HUES48 (cell line): ENCODE results near the gene ASPSCR1.

ENCODE experiments used
- H3K27ac ChIP-seq: one replicate; pipeline ENCODE4 v1.7.0; 2013; ENCODE audit warnings: low read depth, low read length, inconsistent platforms
- H3K27me3 ChIP-seq: 2 replicates; pipeline ENCODE4 v1.6.1; 2013; ENCODE audit warnings: mild to moderate bottlenecking, low read length; ENCODE audit not compliant: control insufficient read depth, insufficient read depth
- H3K36me3 ChIP-seq: 2 replicates; pipeline ENCODE4 v1.6.1; 2013; ENCODE audit warnings: low read length; ENCODE audit not compliant: control insufficient read depth, insufficient read depth
- H3K4me1 ChIP-seq: 2 replicates; pipeline ENCODE4 v1.6.1; 2013; ENCODE audit warnings: mild to moderate bottlenecking, low read length; ENCODE audit not compliant: control insufficient read depth, insufficient read depth
- H3K4me3 ChIP-seq: 2 replicates; pipeline ENCODE4 v1.5.1; 2013; ENCODE audit warnings: mild to moderate bottlenecking, low read depth, low read length
- H3K9ac ChIP-seq: 2 replicates; pipeline ENCODE4 v1.6.1; 2013; ENCODE audit warnings: mild to moderate bottlenecking, low read depth, low read length, moderate library complexity
- H3K9me3 ChIP-seq: 2 replicates; pipeline ENCODE4 v1.6.1; 2013; ENCODE audit warnings: low read length; ENCODE audit not compliant: control insufficient read depth, insufficient read depth

Gene ASPSCR1

GRCh38 chr17:82053556-82054263 is 76.3 kb downstream of the ASPSCR1 start:
- H3K27ac ChIP-seq = no peak overlapping the region

DNA sequence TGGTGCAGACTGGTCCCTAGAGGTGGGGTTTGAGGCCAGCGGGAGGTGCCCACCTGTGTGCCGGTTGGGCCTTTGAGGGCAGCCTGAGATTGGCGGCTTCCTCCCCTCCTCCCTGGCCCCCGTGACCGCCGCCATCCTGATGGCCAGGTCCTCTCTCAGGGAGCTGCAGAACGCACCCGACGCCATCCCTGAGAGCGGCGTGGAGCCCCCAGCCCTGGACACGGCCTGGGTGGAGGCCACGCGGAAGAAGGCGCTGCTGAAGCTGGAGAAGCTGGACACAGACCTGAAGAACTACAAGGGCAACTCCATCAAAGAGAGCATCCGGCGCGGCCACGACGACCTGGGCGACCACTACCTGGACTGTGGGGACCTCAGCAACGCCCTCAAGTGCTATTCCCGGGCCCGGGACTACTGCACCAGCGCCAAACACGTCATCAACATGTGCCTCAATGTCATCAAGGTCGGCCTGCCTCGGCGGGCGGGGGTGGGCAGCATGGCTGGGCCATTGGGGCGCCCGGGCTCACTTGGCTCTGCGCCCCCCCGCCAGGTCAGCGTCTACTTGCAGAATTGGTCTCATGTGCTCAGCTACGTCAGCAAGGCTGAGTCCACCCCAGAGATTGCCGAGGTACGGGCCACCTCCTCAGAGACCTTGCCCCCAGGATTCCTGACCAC is 77.1 kb downstream of the ASPSCR1 start:
- H3K36me3 ChIP-seq = peaks cover 67% of the 10 kb centered on the region
- H3K9ac ChIP-seq = no peak overlapping the region
- no peak overlapping the region for H3K27ac ChIP-seq
- no peak overlapping the region for H3K4me3 ChIP-seq
- H3K4me1 ChIP-seq = no peaks in the 10 kb centered on the region
- no peaks in the 10 kb centered on the region for H3K9me3 ChIP-seq
- H3K27me3 ChIP-seq = no peaks in the 10 kb centered on the region

More at GRCh38 chr17:82053556-82054263, 76.3 kb downstream of the ASPSCR1 start:
- Histone ChIP-seq H3K4me3 (no peak overlapping the region), H3K9me3 (no peaks in the 10 kb centered on the region), H3K27me3 (no peaks in the 10 kb centered on the region), H3K4me1 (no peaks in the 10 kb centered on the region), H3K9ac (no peak overlapping the region), H3K36me3 (peaks cover 70% of the 10 kb centered on the region)

DNA sequence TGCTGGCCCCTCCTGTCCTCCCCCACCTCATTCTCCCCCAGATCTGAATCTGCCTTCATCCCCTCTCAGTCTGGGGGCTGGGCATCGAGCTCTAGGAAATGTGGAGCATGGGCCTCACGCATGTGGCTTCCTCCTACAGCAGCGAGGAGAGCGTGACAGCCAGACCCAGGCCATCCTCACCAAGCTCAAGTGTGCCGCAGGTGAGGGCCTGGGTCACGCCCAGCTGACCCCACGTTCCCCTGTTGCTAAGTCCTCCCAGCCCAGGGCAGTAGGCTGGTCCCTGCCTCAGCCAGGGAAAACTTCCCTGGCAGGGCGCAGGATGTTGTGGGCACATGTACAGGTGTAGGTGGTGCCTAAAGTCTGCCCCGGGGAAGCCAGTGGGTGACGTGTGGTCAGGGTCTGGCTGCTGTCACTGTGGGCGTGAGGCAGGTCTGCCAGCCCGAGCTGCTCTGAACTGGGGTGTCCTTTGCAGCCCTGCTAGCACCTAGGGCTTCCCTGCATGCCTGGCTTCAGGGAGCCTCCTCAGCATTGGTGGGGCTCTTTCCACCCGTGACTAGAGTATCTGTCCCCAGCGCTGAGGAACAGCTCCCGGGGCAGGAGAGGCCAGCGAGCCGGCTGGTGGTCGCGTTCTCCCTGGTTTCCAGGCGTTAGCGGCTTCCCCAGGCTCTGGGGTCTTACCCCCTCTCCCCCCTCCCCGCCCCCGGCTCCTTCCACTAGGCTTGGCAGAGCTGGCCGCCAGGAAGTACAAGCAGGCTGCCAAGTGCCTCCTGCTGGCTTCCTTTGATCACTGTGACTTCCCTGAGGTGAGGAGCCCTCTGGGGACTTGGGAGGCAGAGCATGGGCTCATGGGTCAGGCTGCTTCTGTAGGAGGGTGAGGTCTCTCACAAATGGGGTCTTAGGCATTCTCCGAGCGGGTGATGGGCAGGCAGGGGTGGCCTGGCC is 77.9 kb downstream of the ASPSCR1 start:
- H3K36me3 ChIP-seq = peaks cover 67% of the 10 kb centered on the region
- no peaks in the 10 kb centered on the region for H3K9me3 ChIP-seq
- no peak overlapping the region for H3K4me3 ChIP-seq
- H3K9ac ChIP-seq = no peak overlapping the region
- H3K4me1 ChIP-seq = no peaks in the 10 kb centered on the region
- no peak overlapping the region for H3K27ac ChIP-seq
- H3K27me3 ChIP-seq = no peaks in the 10 kb centered on the region

- Histone ChIP-seq H3K27me3 (no peaks in the 10 kb centered on the region), H3K36me3 (peaks cover 75% of the 10 kb centered on the region), H3K9me3 (no peaks in the 10 kb centered on the region), H3K9ac (no peak overlapping the region), H3K27ac (no peak overlapping the region), H3K4me1 (no peaks in the 10 kb centered on the region), H3K4me3 (no peak overlapping the region)
Observed at GRCh38 chr17:82055965-82056728, 78.7 kb downstream of the ASPSCR1 start.

DNA sequence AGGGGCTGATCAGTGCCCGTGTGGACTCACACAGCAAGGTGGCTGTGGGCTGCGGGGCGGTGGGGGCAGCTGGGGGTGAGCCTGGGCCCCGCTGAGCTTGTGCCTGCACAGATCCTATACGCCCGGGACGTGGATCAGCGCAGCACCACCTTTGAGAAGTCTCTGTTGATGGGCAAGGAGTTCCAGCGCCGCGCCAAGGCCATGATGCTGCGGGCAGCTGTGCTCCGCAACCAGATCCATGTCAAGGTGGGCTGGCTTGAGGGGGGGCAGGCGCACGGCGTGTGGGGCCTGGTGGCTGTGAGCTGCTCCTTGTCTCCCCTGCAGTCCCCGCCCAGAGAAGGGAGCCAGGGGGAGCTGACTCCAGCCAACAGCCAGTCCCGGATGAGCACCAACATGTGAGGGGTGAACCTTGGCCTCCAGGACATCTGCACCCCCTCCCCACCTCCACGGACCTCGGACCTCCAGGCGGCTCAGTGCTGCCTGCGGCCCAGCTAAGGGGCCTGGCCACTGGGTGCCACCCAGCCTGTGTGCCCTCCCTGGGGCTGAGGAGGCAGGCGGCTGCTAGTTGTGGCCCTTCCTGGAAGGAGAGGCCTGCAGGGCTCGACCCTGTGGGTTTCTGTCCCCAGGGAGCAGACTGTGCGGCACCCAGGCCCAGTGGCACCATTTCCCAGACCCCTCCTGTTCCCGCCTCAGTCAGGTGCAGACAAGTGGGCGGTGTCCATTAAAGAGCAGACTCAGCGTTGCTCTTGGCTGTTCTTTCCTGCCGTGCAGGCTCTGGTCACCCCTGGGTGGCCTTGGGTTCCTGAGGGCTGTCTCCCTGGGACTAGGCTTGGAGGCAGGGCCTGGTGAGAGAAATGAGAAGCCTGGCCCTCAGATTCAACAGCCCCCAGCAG is 79.5 kb downstream of the ASPSCR1 start:
- Histone ChIP-seq H3K9me3 (no peaks in the 10 kb centered on the region), H3K4me3 (no peak overlapping the region), H3K27me3 (no peaks in the 10 kb centered on the region), H3K27ac (no peak overlapping the region), H3K4me1 (no peaks in the 10 kb centered on the region), H3K9ac (no peak overlapping the region), H3K36me3 (peaks cover 82% of the 10 kb centered on the region)

- Histone ChIP-seq H3K36me3 (peaks cover 95% of the 10 kb centered on the region), H3K9me3 (no peaks in the 10 kb centered on the region), H3K4me1 (no peaks in the 10 kb centered on the region), H3K27ac (no peak overlapping the region), H3K9ac (no peak overlapping the region), H3K4me3 (no peak overlapping the region), H3K27me3 (no peaks in the 10 kb centered on the region)
Observed at GRCh38 chr17:82058230-82058854, 80.9 kb downstream of the ASPSCR1 start.

DNA sequence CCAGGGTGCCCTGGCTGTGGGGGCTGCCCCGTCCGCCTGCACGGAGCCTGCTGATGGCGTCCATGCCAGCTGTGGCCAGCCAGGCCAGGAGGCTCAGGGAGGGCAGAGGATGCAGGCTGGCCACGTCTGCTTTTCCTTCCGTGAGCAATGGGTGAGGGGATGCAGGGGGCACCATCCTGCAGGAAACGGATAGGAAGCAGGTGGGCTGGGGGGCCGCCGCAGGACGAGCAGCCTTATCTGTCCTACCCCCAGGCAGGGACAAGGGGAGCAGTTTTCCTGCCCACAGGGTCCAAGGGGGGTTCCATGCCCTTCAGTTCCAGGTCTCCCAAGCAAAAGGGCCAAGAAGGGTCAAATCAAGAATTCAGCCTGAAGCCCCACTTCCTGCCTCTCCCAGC is 81.4 kb downstream of the ASPSCR1 start:
- Histone ChIP-seq H3K9ac (no peak overlapping the region), H3K36me3 (peaks cover 95% of the 10 kb centered on the region), H3K27me3 (no peaks in the 10 kb centered on the region), H3K4me1 (no peaks in the 10 kb centered on the region), H3K27ac (no peak overlapping the region), H3K4me3 (no peak overlapping the region), H3K9me3 (no peaks in the 10 kb centered on the region)

DNA sequence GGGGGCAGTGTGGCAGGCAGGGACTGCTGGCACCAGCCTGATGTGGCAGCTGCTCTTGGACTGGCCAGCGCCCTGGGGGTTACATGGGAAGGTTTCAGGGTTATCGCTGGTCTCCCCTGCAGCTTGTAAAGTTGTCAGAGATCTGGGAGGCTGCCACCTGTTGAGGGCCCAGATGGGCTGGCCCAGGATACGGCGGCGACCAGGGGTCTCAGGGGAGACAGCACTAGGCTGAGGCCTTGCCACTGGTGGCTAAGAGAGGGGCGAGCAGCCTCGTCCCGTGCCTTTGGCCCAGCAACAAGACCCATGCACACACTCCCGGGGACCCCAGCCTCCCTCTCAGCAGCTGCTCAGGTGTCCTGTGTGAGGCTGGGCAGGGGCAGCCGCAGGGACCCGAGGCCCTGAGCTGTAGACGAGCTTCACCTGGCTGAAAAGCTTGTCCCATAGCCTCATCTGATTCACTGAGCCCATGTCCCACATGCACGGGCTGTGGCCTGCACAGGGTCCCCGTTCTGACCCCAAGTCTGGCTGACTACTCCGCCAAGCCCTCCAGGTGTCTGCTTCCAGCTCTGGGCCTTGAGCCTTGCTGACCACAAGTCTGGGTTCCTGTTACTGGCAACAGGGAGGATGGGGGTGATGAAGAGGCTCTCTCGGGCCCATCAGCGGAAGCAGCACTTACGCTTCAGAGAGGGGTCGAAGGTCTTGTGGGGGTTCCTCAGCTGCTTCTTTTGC is 82.0 kb downstream of the ASPSCR1 start:
- no peak overlapping the region for H3K27ac ChIP-seq
- no peak overlapping the region for H3K9ac ChIP-seq
- H3K27me3 ChIP-seq = no peaks in the 10 kb centered on the region
- no peak overlapping the region for H3K4me3 ChIP-seq
- no peaks in the 10 kb centered on the region for H3K4me1 ChIP-seq
- no peaks in the 10 kb centered on the region for H3K9me3 ChIP-seq
- H3K36me3 ChIP-seq = peaks cover 95% of the 10 kb centered on the region

DNA sequence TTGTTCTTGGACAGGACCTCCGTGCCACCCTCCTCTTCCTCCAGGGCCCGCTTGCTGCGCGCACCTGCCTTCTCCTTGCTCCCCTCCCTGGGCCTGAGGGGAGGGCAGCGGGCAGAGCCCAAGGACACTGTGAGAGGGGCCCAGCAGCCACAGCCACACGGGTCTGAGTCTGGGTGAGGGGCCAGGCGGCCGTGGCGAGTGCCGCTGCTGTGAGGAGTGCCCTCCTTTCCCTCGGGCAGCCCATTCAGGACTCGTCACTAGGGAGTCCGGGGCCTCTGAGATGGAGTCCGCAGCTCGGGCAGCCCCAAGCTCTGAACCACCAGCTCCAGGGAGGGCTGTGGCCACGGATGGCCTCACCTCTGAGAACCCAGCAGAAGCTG is 82.6 kb downstream of the ASPSCR1 start:
- no peak overlapping the region for H3K27ac ChIP-seq
- H3K36me3 ChIP-seq = peaks cover 90% of the 10 kb centered on the region
- H3K9me3 ChIP-seq = no peaks in the 10 kb centered on the region
- H3K4me3 ChIP-seq = no peak overlapping the region
- no peak overlapping the region for H3K9ac ChIP-seq
- H3K4me1 ChIP-seq = no peaks in the 10 kb centered on the region
- no peaks in the 10 kb centered on the region for H3K27me3 ChIP-seq
